ENCODE data around the gene TC2N.
"Not testable (repeated sequence)": the region's sequence is repeated elsewhere in the genome, so short reads cannot be mapped to it uniquely, and the experiment has no call there.

The TC2N gene

GRCh38 chr14:91744068-91744480, 123.3 kb downstream of the TC2N start:
- in situ Hi-C loops (cut with HindIII; ENCODE audit: low pct_ligation_motif_present, low pct_unique_long_range_greater_than_20kb, low sequenced_read_pairs), result no loop called here
- no peak for DNase-seq

DNA sequence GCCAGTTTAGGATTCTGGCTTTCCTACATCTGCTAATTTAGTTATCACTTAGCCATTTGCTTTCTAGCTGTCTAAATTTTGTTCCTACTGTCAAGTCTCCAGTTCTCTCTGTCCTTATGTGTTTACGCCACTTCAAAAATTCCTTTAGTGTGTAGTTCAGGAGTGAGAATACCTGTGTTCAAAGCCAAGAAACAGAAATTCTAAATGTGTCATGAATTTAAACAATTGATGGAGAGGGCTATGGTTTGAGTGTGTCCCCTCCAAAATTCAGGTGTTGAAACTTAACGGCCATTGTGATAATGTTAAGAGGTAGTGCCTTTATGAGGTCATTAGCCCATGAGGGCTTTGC, 124.1 kb downstream of the TC2N start:
- in situ Hi-C loops (cut with HindIII; ENCODE audit: low pct_ligation_motif_present, low pct_unique_long_range_greater_than_20kb, low sequenced_read_pairs), result no loop called here
- no peak for DNase-seq

- no peak for DNase-seq
- in situ Hi-C loops (cut with HindIII; ENCODE audit: low pct_ligation_motif_present, low pct_unique_long_range_greater_than_20kb, low sequenced_read_pairs), result no loop called here
Measured at GRCh38 chr14:91742621-91743304, 124.6 kb downstream of the TC2N start.

- DNase-seq; in situ Hi-C loops (cut with HindIII; ENCODE audit: low pct_ligation_motif_present, low pct_unique_long_range_greater_than_20kb, low sequenced_read_pairs): not testable (repeated sequence)
Measured at GRCh38 chr14:91739867-91740266, 127.5 kb downstream of the TC2N start.

DNA sequence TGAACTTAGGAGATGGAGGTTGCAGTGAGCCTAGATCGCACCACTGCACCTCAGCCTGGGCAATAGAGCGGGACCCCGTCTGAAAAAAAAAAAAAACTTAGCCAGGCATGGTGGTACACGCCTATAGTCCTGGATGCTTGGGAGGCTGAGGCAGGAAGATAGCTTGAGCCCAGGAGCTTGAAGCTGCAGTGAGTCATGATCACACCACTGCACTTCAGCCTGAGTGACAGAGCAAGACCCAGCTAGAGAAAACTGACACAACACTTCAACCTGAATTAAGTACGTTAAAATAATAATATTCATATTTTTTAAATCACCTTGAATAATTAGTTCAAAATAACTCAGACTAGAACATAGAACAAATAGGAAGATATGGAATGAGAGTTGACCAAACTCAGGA, 129.7 kb downstream of the TC2N start:
- in situ Hi-C loops (cut with HindIII; ENCODE audit: low pct_ligation_motif_present, low pct_unique_long_range_greater_than_20kb, low sequenced_read_pairs), result no loop called here
- no peak for DNase-seq

GRCh38 chr14:91732859-91733477, 134.4 kb downstream of the TC2N start:
- in situ Hi-C loops (cut with HindIII; ENCODE audit: low pct_ligation_motif_present, low pct_unique_long_range_greater_than_20kb, low sequenced_read_pairs), result no loop called here
- DNase-seq, result no peak

DNA sequence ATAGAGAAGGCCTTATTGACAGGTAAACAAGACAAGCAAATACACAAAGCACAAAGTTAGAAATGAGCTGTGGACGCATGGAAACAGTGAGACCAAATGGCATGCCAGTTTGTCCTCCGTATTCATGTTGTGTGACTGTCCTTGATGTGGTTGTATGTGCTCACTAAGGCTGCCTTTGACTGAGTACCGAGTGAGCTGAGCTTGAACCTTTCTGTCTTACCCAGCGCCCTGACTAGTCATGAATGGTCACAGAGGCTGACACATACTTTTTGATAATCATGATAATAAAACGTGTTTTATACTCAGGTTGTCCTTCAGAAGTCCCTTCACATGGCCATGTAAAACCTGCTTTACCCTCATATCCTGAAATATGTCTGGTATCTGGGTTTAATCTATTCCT, 134.9 kb downstream of the TC2N start:
- no peak for DNase-seq
- in situ Hi-C loops (cut with HindIII; ENCODE audit: low pct_ligation_motif_present, low pct_unique_long_range_greater_than_20kb, low sequenced_read_pairs), result no loop called here

- in situ Hi-C loops (cut with HindIII; ENCODE audit: low pct_ligation_motif_present, low pct_unique_long_range_greater_than_20kb, low sequenced_read_pairs), result no loop called here
- no peak for DNase-seq
Measured at GRCh38 chr14:91731986-91732385, 135.3 kb downstream of the TC2N start, which contains the start of gene CATSPERB. Gene CATSPERB, minus strand, starts transcription at chr14:91732086. Its CDS starts 2,607 bp downstream, at chr14:91729479.

DNA sequence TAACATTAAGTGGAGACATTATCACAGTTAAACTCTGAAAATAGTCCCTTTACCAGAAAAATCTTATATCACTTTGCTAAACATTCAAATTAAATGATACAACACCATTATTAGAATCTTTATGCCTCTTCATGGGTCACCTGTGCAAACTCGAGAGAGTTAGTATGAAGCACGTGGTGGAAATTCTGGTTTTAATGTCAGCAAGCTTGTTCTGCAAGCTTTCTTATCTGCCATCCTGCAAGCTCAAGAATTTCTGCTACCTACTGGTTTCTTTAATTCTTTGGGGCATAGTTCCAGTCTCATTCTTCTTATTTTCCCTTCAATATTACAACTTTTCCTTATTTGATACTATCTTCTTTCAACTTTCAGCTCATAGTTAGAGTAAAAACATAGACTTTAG, 136.3 kb downstream of the TC2N start:
- no peak for DNase-seq
- in situ Hi-C loops (cut with HindIII; ENCODE audit: low pct_ligation_motif_present, low pct_unique_long_range_greater_than_20kb, low sequenced_read_pairs), result no loop called here

DNA sequence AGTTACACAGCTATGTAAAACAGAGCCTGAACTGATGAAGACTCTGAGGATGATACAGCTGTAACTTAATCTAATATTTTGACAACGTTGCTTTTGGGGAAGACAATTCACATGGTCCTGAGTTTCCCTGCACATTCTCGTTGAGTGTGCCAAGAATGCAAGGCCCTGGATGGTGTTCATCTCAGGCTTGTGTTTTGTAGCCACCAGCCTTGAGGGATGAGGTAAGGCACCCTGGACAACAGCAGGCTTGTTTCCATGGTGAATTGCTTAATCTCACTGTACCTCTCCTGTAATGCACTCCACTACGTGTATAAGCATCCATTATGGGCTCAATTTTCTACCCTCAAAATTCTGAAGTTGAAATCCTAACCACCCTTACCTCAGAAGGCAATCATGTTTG, 137.6 kb downstream of the TC2N start:
- DNase-seq, result no peak

More for the DNA sequence above, 137.6 kb downstream of the TC2N start:
- in situ Hi-C loops (cut with HindIII; ENCODE audit: low pct_ligation_motif_present, low pct_unique_long_range_greater_than_20kb, low sequenced_read_pairs), result no loop called here
